ENCODE data around the gene WEE2.

The WEE2 gene

GRCh38 chr7:141737836-141738591, 29.9 kb downstream of the WEE2 start, which contains the start of gene SSBP1:
Gene SSBP1, plus strand, starts transcription at chr7:141738358. Its CDS starts 809 bp downstream, at chr7:141739167.
- no peak for TF ChIP-seq EZH2phosphoT487 (IDR thresholded peaks at IDR 0.05; ENCODE audit: borderline replicate concordance, low read length)
- TF ChIP-seq, protein P1, sequence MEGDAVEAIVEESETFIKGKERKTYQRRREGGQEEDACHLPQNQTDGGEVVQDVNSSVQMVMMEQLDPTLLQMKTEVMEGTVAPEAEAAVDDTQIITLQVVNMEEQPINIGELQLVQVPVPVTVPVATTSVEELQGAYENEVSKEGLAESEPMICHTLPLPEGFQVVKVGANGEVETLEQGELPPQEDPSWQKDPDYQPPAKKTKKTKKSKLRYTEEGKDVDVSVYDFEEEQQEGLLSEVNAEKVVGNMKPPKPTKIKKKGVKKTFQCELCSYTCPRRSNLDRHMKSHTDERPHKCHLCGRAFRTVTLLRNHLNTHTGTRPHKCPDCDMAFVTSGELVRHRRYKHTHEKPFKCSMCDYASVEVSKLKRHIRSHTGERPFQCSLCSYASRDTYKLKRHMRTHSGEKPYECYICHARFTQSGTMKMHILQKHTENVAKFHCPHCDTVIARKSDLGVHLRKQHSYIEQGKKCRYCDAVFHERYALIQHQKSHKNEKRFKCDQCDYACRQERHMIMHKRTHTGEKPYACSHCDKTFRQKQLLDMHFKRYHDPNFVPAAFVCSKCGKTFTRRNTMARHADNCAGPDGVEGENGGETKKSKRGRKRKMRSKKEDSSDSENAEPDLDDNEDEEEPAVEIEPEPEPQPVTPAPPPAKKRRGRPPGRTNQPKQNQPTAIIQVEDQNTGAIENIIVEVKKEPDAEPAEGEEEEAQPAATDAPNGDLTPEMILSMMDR (IDR thresholded peaks at IDR 0.05; ENCODE audit: low read depth, low read length, poor library complexity, severe bottlenecking), result peak; percentile 96
- Histone ChIP-seq H4K20me1 (ENCODE audit: control insufficient read depth, insufficient read depth, low read depth, low read length) (no peaks in the 10 kb centered on the region), H3K27ac (ENCODE audit: low read depth, low read length) (peak within 1 kb of the TSS; percentile 67), H3K9me3 (ENCODE audit: control insufficient read depth, insufficient read depth, low read length) (no peaks in the 10 kb centered on the region), H3F3A (ENCODE audit: control insufficient read depth, insufficient read depth) (peaks cover 3% of the 10 kb centered on the region; the same call in 1 of the 2 replicates), H3K36me3 (ENCODE audit: control insufficient read depth, low read length) (peaks cover 48% of the 10 kb centered on the region), H3K79me2 (ENCODE audit: control insufficient read depth, low read length) (peaks cover 47% of the 10 kb centered on the region), H3K4me3 (ENCODE audit: low read length) (peak within 1 kb of the TSS; percentile 86), H3K27me3 (ENCODE audit: control insufficient read depth, low read length) (no peaks in the 10 kb centered on the region), H3K4me2 (ENCODE audit: low read length) (peak within 1 kb of the TSS; percentile 78), H3K9me2 (replicated peaks; ENCODE audit: control insufficient read depth, low read length) (no peaks in the 10 kb centered on the region), H3K4me1 (ENCODE audit: control insufficient read depth, low read length) (peaks cover 25% of the 10 kb centered on the region)

GRCh38 chr7:141738592-141739013, 30.4 kb downstream of the WEE2 start:
- Histone ChIP-seq H3K79me2 (ENCODE audit: control insufficient read depth, low read length) (peaks cover 50% of the 10 kb centered on the region), H3F3A (ENCODE audit: control insufficient read depth, insufficient read depth) (peaks cover 3% of the 10 kb centered on the region; the same call in 1 of the 2 replicates), H4K20me1 (ENCODE audit: control insufficient read depth, insufficient read depth, low read depth, low read length) (no peaks in the 10 kb centered on the region), H3K9me3 (ENCODE audit: control insufficient read depth, insufficient read depth, low read length) (no peaks in the 10 kb centered on the region), H3K27ac (ENCODE audit: low read depth, low read length) (peak overlapping the region; percentile 67), H3K4me2 (ENCODE audit: low read length) (peak overlapping the region; percentile 78), H3K9me2 (replicated peaks; ENCODE audit: control insufficient read depth, low read length) (no peaks in the 10 kb centered on the region), H3K27me3 (ENCODE audit: control insufficient read depth, low read length) (no peaks in the 10 kb centered on the region), H3K4me1 (ENCODE audit: control insufficient read depth, low read length) (peaks cover 25% of the 10 kb centered on the region), H3K4me3 (ENCODE audit: low read length) (peak overlapping the region; percentile 86), H3K36me3 (ENCODE audit: control insufficient read depth, low read length) (peaks cover 53% of the 10 kb centered on the region)
- TF ChIP-seq EZH2phosphoT487 (IDR thresholded peaks at IDR 0.05; ENCODE audit: borderline replicate concordance, low read length), result no peak
- TF ChIP-seq, protein P1 (IDR thresholded peaks at IDR 0.05; ENCODE audit: low read depth, low read length, poor library complexity, severe bottlenecking), result no peak

DNA sequence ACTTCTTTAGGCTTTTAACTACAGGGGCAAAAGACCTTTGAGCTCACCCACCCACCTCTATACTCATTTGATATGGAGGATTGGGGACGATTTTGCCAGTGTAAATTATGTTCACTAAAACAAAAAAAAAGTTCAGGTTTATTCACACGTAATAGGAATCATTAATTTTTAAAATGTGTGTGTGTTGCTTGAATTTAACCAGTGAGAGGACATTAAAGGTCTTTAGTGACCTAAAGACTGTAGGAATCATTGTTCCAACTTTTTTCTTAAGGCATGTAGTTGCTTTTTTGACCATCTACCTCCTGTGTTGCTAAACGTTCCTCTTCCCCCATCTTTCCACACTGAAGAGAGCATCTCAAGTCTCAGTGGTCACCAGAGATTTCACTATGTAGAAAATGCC, 31.1 kb downstream of the WEE2 start:
- Histone ChIP-seq H3K36me3 (ENCODE audit: control insufficient read depth, low read length) (peaks cover 60% of the 10 kb centered on the region), H3K9me2 (replicated peaks; ENCODE audit: control insufficient read depth, low read length) (no peaks in the 10 kb centered on the region), H3K79me2 (ENCODE audit: control insufficient read depth, low read length) (peaks cover 50% of the 10 kb centered on the region), H3K27ac (ENCODE audit: low read depth, low read length) (no peak overlapping the region), H3K4me1 (ENCODE audit: control insufficient read depth, low read length) (peaks cover 25% of the 10 kb centered on the region), H3K4me3 (ENCODE audit: low read length) (peak overlapping the region; percentile 86), H3K27me3 (ENCODE audit: control insufficient read depth, low read length) (no peaks in the 10 kb centered on the region), H4K20me1 (ENCODE audit: control insufficient read depth, insufficient read depth, low read depth, low read length) (no peaks in the 10 kb centered on the region), H3K4me2 (ENCODE audit: low read length) (peak overlapping the region; percentile 78), H3K9me3 (ENCODE audit: control insufficient read depth, insufficient read depth, low read length) (no peaks in the 10 kb centered on the region), H3F3A (ENCODE audit: control insufficient read depth, insufficient read depth) (peaks cover 3% of the 10 kb centered on the region; the same call in 1 of the 2 replicates)
- TF ChIP-seq EZH2phosphoT487 (IDR thresholded peaks at IDR 0.05; ENCODE audit: borderline replicate concordance, low read length), result no peak
- TF ChIP-seq, protein P1 (IDR thresholded peaks at IDR 0.05; ENCODE audit: low read depth, low read length, poor library complexity, severe bottlenecking), result no peak
